ENCODE data around the gene FAM170A.

GRCh38 chr5:119629339-119629738 lies at the start of gene FAM170A:
- TF ChIP-seq, protein P1, sequence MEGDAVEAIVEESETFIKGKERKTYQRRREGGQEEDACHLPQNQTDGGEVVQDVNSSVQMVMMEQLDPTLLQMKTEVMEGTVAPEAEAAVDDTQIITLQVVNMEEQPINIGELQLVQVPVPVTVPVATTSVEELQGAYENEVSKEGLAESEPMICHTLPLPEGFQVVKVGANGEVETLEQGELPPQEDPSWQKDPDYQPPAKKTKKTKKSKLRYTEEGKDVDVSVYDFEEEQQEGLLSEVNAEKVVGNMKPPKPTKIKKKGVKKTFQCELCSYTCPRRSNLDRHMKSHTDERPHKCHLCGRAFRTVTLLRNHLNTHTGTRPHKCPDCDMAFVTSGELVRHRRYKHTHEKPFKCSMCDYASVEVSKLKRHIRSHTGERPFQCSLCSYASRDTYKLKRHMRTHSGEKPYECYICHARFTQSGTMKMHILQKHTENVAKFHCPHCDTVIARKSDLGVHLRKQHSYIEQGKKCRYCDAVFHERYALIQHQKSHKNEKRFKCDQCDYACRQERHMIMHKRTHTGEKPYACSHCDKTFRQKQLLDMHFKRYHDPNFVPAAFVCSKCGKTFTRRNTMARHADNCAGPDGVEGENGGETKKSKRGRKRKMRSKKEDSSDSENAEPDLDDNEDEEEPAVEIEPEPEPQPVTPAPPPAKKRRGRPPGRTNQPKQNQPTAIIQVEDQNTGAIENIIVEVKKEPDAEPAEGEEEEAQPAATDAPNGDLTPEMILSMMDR (IDR thresholded peaks at IDR 0.05), result no peak
- TF ChIP-seq POLR2A (IDR thresholded peaks at IDR 0.05), result no peak

Measured in vagina (tissue), 2 donors.